Erythroblast (primary cell): ENCODE measurements around the gene RERE.

Experiments used
- GATA1 ChIP-seq: IDR thresholded peaks from 2 replicates; pipeline ENCODE4 v1.6.1; 2011; ENCODE audit warnings: low read depth, mild to moderate bottlenecking, control low read depth, low read length, moderate library complexity
- POLR2A ChIP-seq: IDR thresholded peaks from 2 replicates; pipeline ENCODE4 v1.6.1; 2011; ENCODE audit warnings: mild to moderate bottlenecking, low read length

DNA sequence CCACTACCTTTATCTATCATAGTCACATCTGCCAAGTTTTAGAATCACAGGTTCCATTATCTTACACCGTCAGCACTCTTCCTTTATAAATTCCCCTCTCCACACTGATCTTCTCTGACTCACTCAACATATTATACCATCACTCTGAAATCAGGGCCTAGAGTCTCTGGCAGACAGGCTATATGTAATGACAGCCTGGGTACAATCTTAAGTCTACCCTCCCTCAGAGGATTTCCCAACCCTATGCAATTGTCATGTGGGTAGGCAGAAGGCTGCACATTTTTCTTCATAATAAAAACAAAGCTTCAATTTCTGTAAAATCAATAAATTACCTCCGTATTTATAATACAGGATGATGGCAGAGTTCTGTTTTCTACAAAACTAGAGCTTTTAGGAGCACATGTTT, 138.0 kb downstream of the RERE start:
- no peak for TF ChIP-seq POLR2A
- no peak for TF ChIP-seq GATA1
